SK-N-SH (cell line): ENCODE results near the gene GLDC.

Experiments
- ELF1 ChIP-seq: IDR thresholded peaks from 2 replicates; pipeline ENCODE4 v1.4.0; 2012
- EP300 ChIP-seq, 2 experiments: IDR thresholded peaks; 2 replicates each; pipeline versions ENCODE4 v1.4.0 to v1.6.1; 2012; ENCODE audit warnings: borderline replicate concordance in 1 of 2, low read depth in 1 of 2, low read length in 1 of 2
- GABPA ChIP-seq: IDR thresholded peaks from 2 replicates; pipeline ENCODE4 v1.4.0; 2012; ENCODE audit warnings: low read depth, mild to moderate bottlenecking
- JUND ChIP-seq: IDR thresholded peaks from 2 replicates; pipeline ENCODE4 v1.4.0; 2012
- MXI1 ChIP-seq: IDR thresholded peaks from 2 replicates; pipeline ENCODE4 v1.6.1; 2012; ENCODE audit warnings: mild to moderate bottlenecking, low read depth, low read length, improper control_type of control experiment
- TAF1 ChIP-seq: IDR thresholded peaks from 2 replicates; pipeline ENCODE4 v1.6.1; 2012; ENCODE audit warnings: low read depth, mild to moderate bottlenecking, low read length, moderate library complexity, borderline replicate concordance
- YY1 ChIP-seq: IDR thresholded peaks from 2 replicates; pipeline ENCODE4 v1.4.0; 2012; ENCODE audit warnings: low read depth, mild to moderate bottlenecking
- TF ChIP-seq, protein P1 (sequence below): fragments of 200-600 bp; sonication (generic); IDR thresholded peaks from 2 replicates; pipeline ENCODE4 v1.6.1; 2017; ENCODE audit warnings: antibody characterized with exemption, mild to moderate bottlenecking, moderate library complexity
- TF ChIP-seq, protein P2 (sequence below): fragments of 150-350 bp; IDR thresholded peaks from 2 replicates; pipeline ENCODE4 v1.6.1; 2017; ENCODE audit warnings: antibody characterized with exemption, low read length, low read depth, borderline replicate concordance

DNA sequence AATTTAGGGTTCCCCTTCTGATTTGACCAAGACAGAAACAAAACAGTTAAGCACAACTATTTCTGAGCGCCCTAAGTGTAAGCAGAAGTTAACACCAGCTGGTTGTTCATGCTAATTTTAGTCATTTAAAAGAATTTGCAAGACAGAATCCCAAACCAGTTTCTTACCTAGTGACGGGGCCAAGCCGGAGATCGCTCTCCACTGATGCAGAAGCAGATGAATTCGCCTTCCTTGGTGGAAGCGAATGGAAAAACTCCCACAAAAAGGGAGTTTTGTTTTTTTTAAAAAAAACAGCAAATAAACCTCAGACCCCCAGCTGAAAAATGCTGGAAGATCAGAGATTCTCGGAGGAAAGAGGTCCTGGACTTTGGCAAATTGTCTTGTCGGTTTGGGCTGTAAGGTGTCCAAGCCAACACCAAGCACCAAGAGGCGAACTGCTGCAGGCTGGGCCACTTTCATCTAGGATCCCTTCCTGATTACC, 47.4 kb upstream of the GLDC start:
- TF ChIP-seq, protein P1, sequence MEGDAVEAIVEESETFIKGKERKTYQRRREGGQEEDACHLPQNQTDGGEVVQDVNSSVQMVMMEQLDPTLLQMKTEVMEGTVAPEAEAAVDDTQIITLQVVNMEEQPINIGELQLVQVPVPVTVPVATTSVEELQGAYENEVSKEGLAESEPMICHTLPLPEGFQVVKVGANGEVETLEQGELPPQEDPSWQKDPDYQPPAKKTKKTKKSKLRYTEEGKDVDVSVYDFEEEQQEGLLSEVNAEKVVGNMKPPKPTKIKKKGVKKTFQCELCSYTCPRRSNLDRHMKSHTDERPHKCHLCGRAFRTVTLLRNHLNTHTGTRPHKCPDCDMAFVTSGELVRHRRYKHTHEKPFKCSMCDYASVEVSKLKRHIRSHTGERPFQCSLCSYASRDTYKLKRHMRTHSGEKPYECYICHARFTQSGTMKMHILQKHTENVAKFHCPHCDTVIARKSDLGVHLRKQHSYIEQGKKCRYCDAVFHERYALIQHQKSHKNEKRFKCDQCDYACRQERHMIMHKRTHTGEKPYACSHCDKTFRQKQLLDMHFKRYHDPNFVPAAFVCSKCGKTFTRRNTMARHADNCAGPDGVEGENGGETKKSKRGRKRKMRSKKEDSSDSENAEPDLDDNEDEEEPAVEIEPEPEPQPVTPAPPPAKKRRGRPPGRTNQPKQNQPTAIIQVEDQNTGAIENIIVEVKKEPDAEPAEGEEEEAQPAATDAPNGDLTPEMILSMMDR, result no peak
- TF ChIP-seq YY1, result no peak
- no peak for TF ChIP-seq MXI1
- TF ChIP-seq JUND, result no peak
- no peak for TF ChIP-seq TAF1
- TF ChIP-seq GABPA, result no peak
- TF ChIP-seq, protein P2, sequence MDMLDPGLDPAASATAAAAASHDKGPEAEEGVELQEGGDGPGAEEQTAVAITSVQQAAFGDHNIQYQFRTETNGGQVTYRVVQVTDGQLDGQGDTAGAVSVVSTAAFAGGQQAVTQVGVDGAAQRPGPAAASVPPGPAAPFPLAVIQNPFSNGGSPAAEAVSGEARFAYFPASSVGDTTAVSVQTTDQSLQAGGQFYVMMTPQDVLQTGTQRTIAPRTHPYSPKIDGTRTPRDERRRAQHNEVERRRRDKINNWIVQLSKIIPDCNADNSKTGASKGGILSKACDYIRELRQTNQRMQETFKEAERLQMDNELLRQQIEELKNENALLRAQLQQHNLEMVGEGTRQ, result no peak
- TF ChIP-seq ELF1, result no peak
- no peak for TF ChIP-seq EP300 (IDR thresholded peaks at IDR 0.05; ENCODE audit: borderline replicate concordance in 1 of 2, low read depth in 1 of 2, low read length in 1 of 2)
